Caco-2 (cell line): ENCODE data around the gene ITGB8. TPM values are rescaled to one million over a fixed set of nuclear protein-coding genes. Genes with fewer than 3 reads are reported as not detected.

Source experiments
- BruUV-seq: library from RNA; stranded (reverse); fragments of 400-500 nt; replicated peaks from 2 replicates; lab custom pipeline; 2021; lab: Mats Ljungman, UMichigan
- CTCF ChIA-PET: fragments of 300-600 bp; sonication (Branson Sonifier 250); formaldehyde crosslinking; loops from one replicate; lab custom pipeline; 2022; ENCODE audit warnings: antibody characterized with exemption; lab: Charles Lee
- POLR2A ChIA-PET: fragments of 300-600 bp; sonication (Branson Sonifier 250); formaldehyde crosslinking; loops from one replicate; lab custom pipeline; 2022; ENCODE audit warnings: antibody characterized with exemption; lab: Charles Lee
- DNase-seq, 2 experiments: peaks; one replicate each; pipeline versions ENCODE4 v3.0.0 to v3.0.0-alpha.2; 2020 to 2022
- H3K27me3 ChIP-seq: replicated peaks from 2 replicates; pipeline ENCODE4 v1.6.0; 2011; ENCODE audit warnings: low read length; ENCODE audit not compliant: control insufficient read depth, insufficient read depth
- H3K36me3 ChIP-seq: 2 replicates; pipeline ENCODE4 v1.5.1; 2011; ENCODE audit warnings: low read length; ENCODE audit not compliant: control insufficient read depth, insufficient read depth
- H3K4me1 ChIP-seq: fragments of 250-450 bp; sonication (Bioruptor Pico); 2 replicates; pipeline ENCODE4 v1.5.1; 2020; ENCODE audit warnings: mild to moderate bottlenecking
- H3K4me3 ChIP-seq: 2 replicates; pipeline ENCODE4 v1.5.1; 2011; ENCODE audit warnings: low read depth, mild to moderate bottlenecking, control low read depth, low read length
- H3K9me3 ChIP-seq: fragments of 250-450 bp; sonication (Bioruptor Pico); 2 replicates; pipeline ENCODE4 v1.5.1; 2020; ENCODE audit warnings: mild to moderate bottlenecking, moderate library complexity
- H3K27ac Mint-ChIP-seq: one replicate; pipeline ENCODE4 v1.8.0; 2022; ENCODE audit warnings: mixed read lengths; ENCODE audit not compliant: unreplicated experiment
- H3K27me3 Mint-ChIP-seq: one replicate; pipeline ENCODE4 v1.8.0; 2022; ENCODE audit warnings: mixed read lengths; ENCODE audit not compliant: insufficient read depth, unreplicated experiment
- H3K36me3 Mint-ChIP-seq: one replicate; pipeline ENCODE4 v1.8.0; 2022; ENCODE audit warnings: mild to moderate bottlenecking, mixed read lengths; ENCODE audit not compliant: insufficient read depth, unreplicated experiment
- H3K4me1 Mint-ChIP-seq: one replicate; pipeline ENCODE4 v1.8.0; 2022; ENCODE audit warnings: low read depth, mixed read lengths; ENCODE audit not compliant: unreplicated experiment
- H3K4me3 Mint-ChIP-seq: one replicate; pipeline ENCODE4 v1.8.0; 2022; ENCODE audit warnings: mild to moderate bottlenecking, moderate library complexity, mixed read lengths; ENCODE audit not compliant: unreplicated experiment
- H3K9me3 Mint-ChIP-seq: one replicate; pipeline ENCODE4 v1.8.0; 2022; ENCODE audit warnings: mixed read lengths; ENCODE audit not compliant: unreplicated experiment
- CTCF ChIP-seq, 2 experiments: fragments of 200-600 bp in 1 of 2; IDR thresholded peaks; 1 replicate in 1 of 2; 2 replicates in 1 of 2; pipeline versions ENCODE4 v1.5.1 to v1.8.0; 2011 to 2022; ENCODE audit warnings: antibody characterized with exemption in 1 of 2, control low read depth in 1 of 2, inconsistent platforms in 1 of 2, low read depth in 1 of 2, low read length in 1 of 2, mild to moderate bottlenecking in 1 of 2, moderate library complexity in 1 of 2; ENCODE audit not compliant: insufficient read depth in 1 of 2, severe bottlenecking in 1 of 2, unreplicated experiment in 1 of 2
- intact Hi-C: fragments of 100-400 bp; cut with micrococcal nuclease; formaldehyde crosslinking; loops from one replicate; pipeline ENCODE4 v1.10.0; 2022; ENCODE audit not compliant: unreplicated experiment
- total RNA-seq: library from RNA; stranded (reverse); gene quantifications from 2 replicates; pipeline ENCODE4 v1.2.3, GENCODE V29; 2022

Gene ITGB8
- total RNA-seq, 1 experiment from 2014 or later = 3.2 TPM

DNA sequence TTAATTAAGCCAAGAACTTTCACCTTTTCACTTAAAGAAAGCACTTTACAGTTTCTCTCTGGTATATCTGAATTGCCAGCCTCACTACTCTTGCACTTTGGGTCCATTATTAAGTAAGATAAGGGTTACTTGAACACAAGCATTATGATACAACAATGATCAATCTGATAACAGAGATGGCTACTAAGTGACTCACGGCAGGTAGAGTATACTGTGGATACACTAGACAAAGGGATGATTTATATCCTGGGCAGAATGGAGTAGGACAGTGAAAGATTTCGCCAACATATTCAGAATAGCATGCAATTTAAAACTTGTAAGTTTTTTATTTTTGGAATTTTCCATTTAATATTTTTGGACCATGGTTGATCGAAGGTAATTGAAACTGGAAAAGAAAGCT is 34.3 kb upstream of the ITGB8 start:
- Histone ChIP-seq H3K4me3 (no peak overlapping the region), H3K9me3 (peaks cover 3% of the 10 kb centered on the region; the same call in 1 of the 2 replicates), H3K27me3 (no peaks in the 10 kb centered on the region), H3K4me1 (0 out of 2 replicates have a peak, but pooled peaks cover 7% of the 10 kb centered on the region), H3K36me3 (no peaks in the 10 kb centered on the region)
- ChIA-PET POLR2A (no interaction called here), CTCF (no interaction called here)
- Mint-ChIP-seq H3K4me3 (no peak overlapping the region), H3K27ac (no peak overlapping the region), H3K36me3 (no peaks in the 10 kb centered on the region), H3K27me3 (no peaks in the 10 kb centered on the region), H3K9me3 (peaks cover 19% of the 10 kb centered on the region), H3K4me1 (no peaks in the 10 kb centered on the region)
- intact Hi-C loops = no loop called here
- no TSS peak for BruUV-seq
- TF ChIP-seq CTCF (IDR thresholded peaks at IDR 0.05; ENCODE audit: insufficient read depth in 1 of 2, low read depth in 1 of 2, low read length in 1 of 2, severe bottlenecking in 1 of 2, unreplicated experiment in 1 of 2) = no peak
- no peak for DNase-seq

- Mint-ChIP-seq H3K4me1 (no peaks in the 10 kb centered on the region), H3K36me3 (no peaks in the 10 kb centered on the region), H3K4me3 (no peak overlapping the region), H3K9me3 (peaks cover 19% of the 10 kb centered on the region), H3K27me3 (no peaks in the 10 kb centered on the region), H3K27ac (no peak overlapping the region)
- no TSS peak for BruUV-seq
- no peak for DNase-seq
- CTCF ChIA-PET = no interaction called here
- peaks cover 3% of the 10 kb centered on the region; the same call in 1 of the 2 replicates for H3K9me3 ChIP-seq
- no peak for TF ChIP-seq CTCF (IDR thresholded peaks at IDR 0.05; ENCODE audit: insufficient read depth in 1 of 2, low read depth in 1 of 2, low read length in 1 of 2, severe bottlenecking in 1 of 2, unreplicated experiment in 1 of 2)
- POLR2A ChIA-PET = no interaction called here
- H3K4me1 ChIP-seq = 0 out of 2 replicates have a peak, but pooled peaks cover 7% of the 10 kb centered on the region
- no peak overlapping the region for H3K4me3 ChIP-seq
- intact Hi-C loops = no loop called here
- H3K36me3 ChIP-seq = no peaks in the 10 kb centered on the region
- H3K27me3 ChIP-seq = no peaks in the 10 kb centered on the region
Observed at GRCh38 chr7:20296901-20297300, 33.8 kb upstream of the ITGB8 start.

- peaks cover 10% of the 10 kb centered on the region for H3K4me1 ChIP-seq
- H3K9me3 Mint-ChIP-seq = peaks cover 19% of the 10 kb centered on the region
- ChIA-PET CTCF (no interaction called here), POLR2A (no interaction called here)
- H3K9me3 ChIP-seq = peaks cover 3% of the 10 kb centered on the region; the same call in 1 of the 2 replicates
- H3K27ac Mint-ChIP-seq = no peak overlapping the region
- no peaks in the 10 kb centered on the region for H3K27me3 Mint-ChIP-seq
- H3K4me3 ChIP-seq = no peak overlapping the region
- H3K36me3 Mint-ChIP-seq = no peaks in the 10 kb centered on the region
- no peak for TF ChIP-seq CTCF (IDR thresholded peaks at IDR 0.05; ENCODE audit: insufficient read depth in 1 of 2, low read depth in 1 of 2, low read length in 1 of 2, severe bottlenecking in 1 of 2, unreplicated experiment in 1 of 2)
- no peaks in the 10 kb centered on the region for H3K27me3 ChIP-seq
- peaks cover 6% of the 10 kb centered on the region for H3K4me1 Mint-ChIP-seq
- no TSS peak for BruUV-seq
- intact Hi-C loops = no loop called here
- no peak overlapping the region for H3K4me3 Mint-ChIP-seq
- no peak for DNase-seq
- no peaks in the 10 kb centered on the region for H3K36me3 ChIP-seq
Observed at GRCh38 chr7:20298486-20298901, 32.2 kb upstream of the ITGB8 start.
